ENCODE data around the gene MXD4.
A peak's percentile ranks its signal among the peaks of the same experiment; 100 is the strongest.

- TF ChIP-seq, protein P1, sequence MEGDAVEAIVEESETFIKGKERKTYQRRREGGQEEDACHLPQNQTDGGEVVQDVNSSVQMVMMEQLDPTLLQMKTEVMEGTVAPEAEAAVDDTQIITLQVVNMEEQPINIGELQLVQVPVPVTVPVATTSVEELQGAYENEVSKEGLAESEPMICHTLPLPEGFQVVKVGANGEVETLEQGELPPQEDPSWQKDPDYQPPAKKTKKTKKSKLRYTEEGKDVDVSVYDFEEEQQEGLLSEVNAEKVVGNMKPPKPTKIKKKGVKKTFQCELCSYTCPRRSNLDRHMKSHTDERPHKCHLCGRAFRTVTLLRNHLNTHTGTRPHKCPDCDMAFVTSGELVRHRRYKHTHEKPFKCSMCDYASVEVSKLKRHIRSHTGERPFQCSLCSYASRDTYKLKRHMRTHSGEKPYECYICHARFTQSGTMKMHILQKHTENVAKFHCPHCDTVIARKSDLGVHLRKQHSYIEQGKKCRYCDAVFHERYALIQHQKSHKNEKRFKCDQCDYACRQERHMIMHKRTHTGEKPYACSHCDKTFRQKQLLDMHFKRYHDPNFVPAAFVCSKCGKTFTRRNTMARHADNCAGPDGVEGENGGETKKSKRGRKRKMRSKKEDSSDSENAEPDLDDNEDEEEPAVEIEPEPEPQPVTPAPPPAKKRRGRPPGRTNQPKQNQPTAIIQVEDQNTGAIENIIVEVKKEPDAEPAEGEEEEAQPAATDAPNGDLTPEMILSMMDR (IDR thresholded peaks at IDR 0.05), result no peak
- TF ChIP-seq POLR2AphosphoS5 (IDR thresholded peaks at IDR 0.05) (peak; percentile 74 to 83 (median 80)), POLR2A (IDR thresholded peaks at IDR 0.05) (peak; percentile 19)
Measured at GRCh38 chr4:2241410-2242353, 20.2 kb downstream of the MXD4 start, which contains the start of the genes HAUS3 and POLN.
